Activated CD4-positive, alpha-beta T cell treated with anti-CD3 and anti-CD28 coated beads for 48 hours (primary cell): ENCODE data around the gene DNAH9.

Experiments used
- DNase-seq: peaks from one replicate; pipeline ENCODE4 v3.0.0-alpha.2; 2020

DNAH9 gene

DNA sequence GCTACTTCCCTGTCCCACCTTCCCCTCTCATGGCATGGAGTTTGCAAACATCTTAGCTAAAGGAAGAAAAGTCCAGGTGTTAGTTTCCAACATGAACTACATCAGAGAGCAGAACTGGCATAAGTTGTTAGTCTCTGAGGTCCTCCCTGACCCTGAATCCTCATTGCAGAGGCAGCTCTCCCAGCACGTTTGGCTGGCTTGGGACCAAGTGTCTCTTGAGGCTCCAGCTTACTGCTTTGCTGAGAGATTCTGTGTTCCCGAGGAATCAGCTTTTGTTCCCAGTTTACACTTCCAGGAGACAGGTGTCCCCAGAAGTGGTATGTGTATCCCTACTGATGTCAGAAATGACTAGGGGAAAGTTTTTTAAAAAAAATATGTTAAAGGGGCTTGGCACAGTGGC is 14.7 kb downstream of the DNAH9 start:
- DNase-seq, result no peak

- no peak for DNase-seq
Measured at GRCh38 chr17:11618861-11619566, 20.7 kb downstream of the DNAH9 start.

DNA sequence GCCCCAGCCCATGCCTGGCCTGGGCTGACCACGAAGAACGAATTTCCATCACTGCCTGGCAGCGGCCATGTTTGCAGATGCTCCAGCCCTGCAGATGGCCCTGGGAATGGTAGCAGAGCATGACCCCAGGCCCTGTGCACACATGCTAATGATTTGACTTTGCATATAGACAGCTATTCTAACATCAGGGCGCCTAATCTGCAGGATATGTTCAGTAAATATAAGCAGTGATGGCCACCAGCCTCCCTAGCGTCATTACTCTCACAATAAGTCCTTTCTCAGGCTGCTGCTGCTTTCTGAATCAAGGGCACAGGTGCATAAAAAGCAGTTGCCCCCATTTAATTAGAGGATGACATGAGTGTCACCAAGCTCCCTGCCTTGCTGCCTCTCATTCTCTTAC is 24.2 kb downstream of the DNAH9 start:
- no peak for DNase-seq

- DNase-seq, result no peak
Measured at GRCh38 chr17:11624976-11625375, 26.7 kb downstream of the DNAH9 start.

GRCh38 chr17:11625878-11626277 is 27.6 kb downstream of the DNAH9 start:
- no peak for DNase-seq

GRCh38 chr17:11627301-11627940 is 29.2 kb downstream of the DNAH9 start:
- no peak for DNase-seq

DNA sequence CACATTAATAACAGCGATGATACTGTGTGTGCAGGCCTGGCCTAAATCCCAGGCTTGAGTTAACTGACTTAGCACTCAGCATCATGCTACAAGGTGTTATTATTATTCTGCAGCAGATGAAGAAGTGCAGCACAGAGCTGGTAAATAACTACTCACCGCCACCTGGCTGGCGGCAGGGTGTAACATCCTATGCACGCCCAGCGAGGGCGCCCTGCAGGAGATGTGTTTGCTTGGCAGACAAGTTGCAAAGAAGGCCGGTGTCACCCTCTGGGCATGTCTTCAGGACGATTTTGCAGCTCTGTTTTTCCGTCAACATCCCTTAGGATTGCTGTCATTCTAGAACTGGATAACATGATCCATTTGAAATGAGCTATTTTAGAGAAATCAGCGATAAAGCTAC is 30.1 kb downstream of the DNAH9 start:
- no peak for DNase-seq

- no peak for DNase-seq
Measured at GRCh38 chr17:11628831-11629230, 30.6 kb downstream of the DNAH9 start.

GRCh38 chr17:11636771-11637170 is 38.5 kb downstream of the DNAH9 start:
- DNase-seq, result no peak

DNA sequence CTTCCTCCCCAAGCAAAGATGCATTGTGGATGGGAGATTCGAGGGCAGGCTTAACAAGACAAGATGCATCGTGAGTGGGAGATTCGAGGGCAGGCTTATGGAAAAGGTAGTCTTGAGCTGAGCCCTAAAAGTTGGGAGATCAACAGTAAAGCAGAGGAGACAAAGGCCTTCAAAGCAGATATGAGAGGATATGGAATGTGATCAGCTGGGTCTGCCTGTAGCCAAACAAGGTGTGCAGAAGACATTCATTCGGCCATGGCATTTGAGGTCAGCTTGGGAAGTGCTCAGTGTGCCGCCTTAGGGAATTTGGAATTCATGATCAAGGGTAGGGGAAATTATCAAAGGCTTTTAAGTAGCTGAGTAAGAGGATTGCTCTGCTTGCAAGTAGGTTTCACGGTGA is 39.5 kb downstream of the DNAH9 start:
- DNase-seq, result no peak

- no peak for DNase-seq
Measured at GRCh38 chr17:11638700-11639265, 40.5 kb downstream of the DNAH9 start.

DNA sequence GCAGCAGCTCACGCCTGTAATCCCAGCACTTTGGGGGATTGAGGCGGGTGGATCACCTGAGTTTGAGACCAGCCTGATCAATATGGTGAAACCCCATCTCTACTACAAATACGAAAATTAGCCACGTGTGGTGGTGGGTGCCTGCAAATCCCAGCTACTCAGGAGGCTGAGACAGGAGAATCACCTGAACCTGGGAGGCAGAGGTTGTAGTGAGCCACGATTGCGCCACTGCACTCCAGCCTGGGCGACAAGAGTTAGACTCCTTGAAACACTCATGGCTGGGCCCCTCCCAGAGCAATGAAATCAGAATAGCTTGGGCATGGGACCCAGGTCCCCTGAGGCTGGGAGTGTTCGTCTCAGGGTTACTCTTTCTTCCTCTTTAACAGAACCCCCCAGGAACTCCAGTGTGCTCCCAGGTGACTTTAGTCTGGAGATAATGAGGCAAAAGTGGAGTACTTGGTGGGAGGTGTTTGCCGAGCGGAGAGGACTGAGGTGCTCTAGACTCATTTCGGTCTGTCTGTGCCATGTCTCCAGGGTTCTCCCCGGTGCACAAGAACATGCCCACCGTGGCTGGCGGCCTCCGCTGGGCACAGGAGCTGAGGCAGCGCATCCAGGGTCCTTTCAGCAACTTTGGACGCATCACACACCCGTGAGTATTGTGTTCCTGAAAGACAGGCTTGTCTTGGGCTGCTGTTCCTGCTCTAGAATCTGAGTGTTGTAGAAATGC is 41.6 kb downstream of the DNAH9 start:
- no peak for DNase-seq

DNA sequence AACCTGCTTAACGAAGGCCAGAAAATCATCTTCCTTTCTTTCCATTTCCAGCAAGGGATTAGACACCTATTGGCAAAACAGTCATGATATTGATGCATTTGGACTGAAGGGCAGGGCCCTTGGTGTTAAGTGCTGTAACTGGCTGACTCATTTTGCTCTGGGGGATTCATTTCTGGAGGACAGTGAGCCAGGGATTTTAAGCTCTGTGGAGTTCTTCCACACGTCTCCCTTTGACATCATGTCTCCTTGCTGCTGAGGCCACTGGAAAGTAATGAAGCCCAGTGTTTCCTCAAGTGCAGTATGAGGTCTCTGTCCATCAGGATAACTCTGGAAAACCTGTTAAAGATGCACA is 42.2 kb downstream of the DNAH9 start:
- DNase-seq, result no peak

DNA sequence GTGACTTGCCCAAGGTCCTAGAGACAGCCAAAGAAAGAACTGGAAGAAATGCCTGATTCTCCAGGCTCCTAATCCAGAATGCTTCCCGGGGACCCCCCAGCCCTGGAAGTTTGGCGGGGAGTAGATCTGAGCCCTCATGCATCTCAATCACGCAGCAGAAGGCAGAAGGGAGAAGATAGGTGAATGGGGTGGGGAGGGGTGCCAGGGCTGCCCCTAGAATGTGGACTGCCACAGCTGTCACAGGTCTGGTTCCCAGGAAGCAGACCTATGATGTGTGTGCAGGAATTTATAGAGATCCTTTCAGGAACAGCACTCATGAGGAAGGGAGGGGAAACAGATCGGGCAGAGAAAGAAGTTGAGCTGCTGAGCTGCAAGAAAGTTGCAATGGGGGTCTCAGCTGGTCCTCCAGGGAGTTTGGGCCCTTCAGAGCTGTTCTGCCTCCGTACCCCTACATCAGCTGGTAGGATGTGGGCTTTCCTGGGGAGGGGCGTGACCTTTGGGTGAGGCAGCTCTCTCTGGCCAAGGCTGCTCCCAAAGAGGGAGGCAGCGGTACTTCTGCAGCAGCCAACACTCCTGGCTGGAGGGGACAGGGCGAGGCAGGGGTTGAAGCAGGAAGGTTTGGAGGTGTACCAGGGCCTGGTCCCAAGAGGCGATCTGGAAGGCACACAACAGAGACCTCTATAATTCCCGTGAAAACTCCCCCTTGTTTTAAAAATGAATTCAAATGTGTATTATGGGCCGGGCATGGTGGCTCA is 43.4 kb downstream of the DNAH9 start:
- DNase-seq, result no peak

GRCh38 chr17:11642655-11643054 is 44.4 kb downstream of the DNAH9 start:
- no peak for DNase-seq

GRCh38 chr17:11643851-11644250 is 45.6 kb downstream of the DNAH9 start:
- DNase-seq, result no peak

DNA sequence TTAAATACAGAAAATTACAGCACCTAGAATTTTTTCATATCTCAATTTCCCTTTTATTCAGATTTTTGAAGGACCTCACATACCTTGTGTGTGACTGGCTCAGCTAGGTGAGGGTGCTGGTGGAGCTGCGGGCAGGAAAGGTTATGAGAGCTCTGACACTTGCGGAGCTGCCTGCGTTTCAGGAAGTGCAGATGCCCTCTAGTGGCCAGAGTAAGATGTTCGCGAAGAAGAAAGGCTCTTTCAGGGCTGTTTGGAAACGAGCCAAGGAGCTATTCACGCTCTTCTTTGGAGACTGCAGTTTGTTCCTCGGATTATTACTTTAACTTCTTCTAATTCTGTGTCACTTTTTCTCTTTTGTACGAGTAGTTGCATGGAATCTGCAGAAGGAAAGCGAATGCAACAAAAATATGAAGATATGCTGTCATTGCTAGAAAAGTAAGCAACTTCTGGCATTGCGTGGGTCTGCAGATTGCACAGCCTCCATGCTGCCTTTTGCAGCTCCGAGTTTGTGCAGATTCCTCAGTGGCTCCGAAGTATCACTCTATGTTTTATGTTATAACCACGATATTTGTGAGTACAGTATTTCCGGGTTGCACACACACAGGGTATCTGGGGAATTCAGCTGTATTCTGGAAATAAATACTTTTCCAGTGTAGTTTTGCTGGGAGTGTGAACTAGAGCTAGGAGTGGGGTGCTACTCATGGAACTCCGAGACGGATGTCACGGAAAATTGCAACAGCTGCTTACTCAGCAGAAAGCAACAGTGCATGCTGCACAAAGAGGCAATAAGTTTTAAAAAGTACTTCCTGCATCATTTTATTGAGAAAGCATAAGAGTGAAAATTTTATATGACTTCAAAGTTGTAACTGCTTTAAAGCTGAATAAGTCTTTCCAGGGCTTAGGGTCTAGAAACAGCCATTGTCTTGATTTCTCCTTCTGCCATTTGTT is 46.3 kb downstream of the DNAH9 start:
- DNase-seq, result peak; percentile 56

GRCh38 chr17:11645426-11645825 is 47.2 kb downstream of the DNAH9 start:
- DNase-seq, result no peak

- DNase-seq, result no peak
Measured at GRCh38 chr17:11651089-11651488, 52.8 kb downstream of the DNAH9 start.

DNA sequence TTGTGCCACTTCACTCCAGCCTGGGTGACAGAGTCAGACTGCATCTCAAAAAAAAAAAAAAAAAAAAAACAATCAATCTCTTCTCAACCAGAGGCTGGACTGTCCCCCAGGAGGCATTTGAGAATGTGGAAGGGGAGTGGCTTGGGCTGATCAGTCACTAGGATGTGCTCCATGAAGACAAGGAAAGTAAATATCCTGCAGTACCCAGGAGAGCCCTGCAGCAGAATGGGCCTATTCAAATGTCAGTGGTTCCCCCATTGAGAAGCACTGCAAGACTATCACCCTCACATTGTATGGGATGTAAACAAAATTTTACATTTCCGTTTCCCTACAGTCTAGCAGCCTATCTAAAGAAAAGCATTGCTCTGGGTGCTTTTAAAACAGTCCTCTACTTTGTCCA is 70.3 kb downstream of the DNAH9 start:
- no peak for DNase-seq

GRCh38 chr17:11671126-11671525 is 72.9 kb downstream of the DNAH9 start:
- no peak for DNase-seq

- DNase-seq, result no peak
Measured at GRCh38 chr17:11682646-11683045, 84.4 kb downstream of the DNAH9 start.
